Activated T-cell treated with anti-CD3 and anti-CD28 coated beads, Interleukin-2, amount 50 U/mL, for 4 hours (primary cell): ENCODE measurements around the gene P3H1. TPM values are rescaled to one million over a fixed set of nuclear protein-coding genes. Genes with fewer than 3 reads are reported as not detected.
"Not testable (repeated sequence)": the region's sequence is repeated elsewhere in the genome, so short reads cannot be mapped to it uniquely, and the experiment has no call there.

ENCODE experiments used
- ATAC-seq, 2 donors: fragments of 200-7000 bp; cut with Tn5 transposase; one replicate each; pipeline ENCODE4 v1.10.0; 2021
- DNase-seq: peaks from one replicate; pipeline ENCODE4 v3.0.0-alpha.2; 2020
- H3K27me3 Mint-ChIP-seq: one replicate; pipeline ENCODE4 v1.8.0; 2021; ENCODE audit warnings: low read depth, mixed read lengths
- H3K36me3 Mint-ChIP-seq: one replicate; pipeline ENCODE4 v1.8.0; 2022; ENCODE audit warnings: mixed read lengths; ENCODE audit not compliant: insufficient read depth
- H3K4me1 Mint-ChIP-seq: one replicate; pipeline ENCODE4 v1.8.0; 2021; ENCODE audit warnings: low read depth, mixed read lengths
- H3K4me3 Mint-ChIP-seq: one replicate; pipeline ENCODE4 v1.8.0; 2021; ENCODE audit warnings: mild to moderate bottlenecking, moderate library complexity, mixed read lengths
- H3K9me3 Mint-ChIP-seq: one replicate; pipeline ENCODE4 v1.8.0; 2021; ENCODE audit warnings: mixed read lengths
- total RNA-seq, 3 donors: library from RNA; stranded (reverse); gene quantifications; one replicate each; pipeline ENCODE4 v1.2.1, GENCODE V29; 2021

The P3H1 gene
- 10 to 100 TPM; 40.4 to 44.7 (median 41.6) TPM for total RNA-seq

DNA sequence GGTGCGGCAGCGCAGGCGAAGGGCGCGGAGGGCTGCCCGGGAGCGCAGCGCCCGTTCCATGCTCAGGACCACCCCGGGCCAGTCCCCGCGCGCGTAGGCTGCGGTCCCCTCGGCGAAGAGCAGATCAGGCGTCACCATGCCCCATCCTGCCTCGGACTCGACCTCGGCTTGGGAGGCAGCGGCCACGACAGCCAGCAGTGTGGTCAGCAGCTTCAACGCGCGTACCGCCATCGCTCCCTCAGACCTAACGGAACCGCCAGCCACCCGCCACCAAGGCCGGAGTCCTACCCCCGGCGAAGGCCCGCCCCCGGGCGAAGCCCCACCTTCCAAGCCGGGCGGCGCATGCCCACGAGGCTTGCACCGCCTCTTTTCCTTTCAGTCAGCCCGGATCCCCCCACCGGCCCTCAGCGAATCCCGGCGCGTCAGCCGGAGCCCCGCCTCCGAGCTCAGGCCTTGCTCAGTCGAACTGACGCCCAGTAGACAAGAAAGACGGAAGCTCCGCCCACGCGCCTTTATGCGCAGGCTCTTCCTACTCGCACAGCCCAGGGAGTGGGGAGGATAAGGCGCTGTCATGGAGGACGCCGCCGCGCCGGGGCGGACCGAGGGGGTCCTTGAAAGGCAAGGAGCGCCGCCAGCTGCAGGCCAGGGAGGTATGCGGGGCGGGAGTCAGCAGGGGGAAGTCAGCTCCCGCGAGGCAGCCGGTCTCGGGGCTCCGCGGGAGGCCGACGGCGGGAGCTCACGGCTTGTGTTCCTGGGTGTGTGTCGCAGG lies at the start of gene P3H1, which contains the start of gene C1orf50:
Gene P3H1 (minus strand): TSS at position 288 of the 769 bp plus-strand sequence. CDS start 57 bp downstream, at position 231.
Gene C1orf50 (plus strand): TSS at position 509 of the 769 bp plus-strand sequence. CDS start 63 bp downstream, at position 572.
- ATAC-seq (peak; percentile 90 to 92), DNase-seq (peak; percentile 99)
- H3K4me3 Mint-ChIP-seq, result no peak within 1 kb of the TSS
- H3K27me3 Mint-ChIP-seq, result no peaks in the 10 kb centered on the region
- H3K36me3 Mint-ChIP-seq, result peaks cover 8% of the 10 kb centered on the region
- no peaks in the 10 kb centered on the region for H3K9me3 Mint-ChIP-seq
- peaks cover 28% of the 10 kb centered on the region for H3K4me1 Mint-ChIP-seq

DNA sequence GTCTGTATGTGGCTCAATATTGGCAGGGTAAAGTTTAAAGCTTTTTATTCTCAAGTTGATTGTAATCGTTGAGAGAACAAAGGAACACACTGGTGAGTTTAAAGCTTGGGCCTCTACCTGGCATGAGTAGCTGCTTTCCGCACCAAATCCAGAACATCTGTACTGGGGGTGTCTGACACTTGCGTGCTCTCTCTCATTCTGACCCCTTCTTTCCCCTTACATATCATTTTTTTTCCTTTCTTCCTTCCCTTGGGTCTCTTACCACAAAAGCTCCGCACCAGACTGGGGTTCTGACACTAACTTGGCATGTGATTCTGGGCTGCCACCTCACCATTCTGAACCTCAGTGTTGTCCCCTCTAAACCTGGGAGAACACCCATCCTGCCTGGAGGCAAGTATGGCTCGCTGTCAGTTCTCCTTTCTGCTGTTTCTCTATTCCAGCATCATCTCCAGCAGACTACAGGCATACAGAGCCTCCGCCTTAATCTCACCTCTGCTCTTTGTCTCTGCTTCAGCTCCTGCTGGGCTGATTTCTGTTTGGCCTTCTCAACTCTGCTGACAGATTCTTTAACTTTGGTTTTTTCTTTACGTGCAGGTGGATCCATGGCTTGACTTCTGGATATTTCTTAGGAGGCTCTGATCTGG lies 49.2 kb upstream of the P3H1 start:
- no peak for ATAC-seq
- peaks cover 23% of the 10 kb centered on the region for H3K4me1 Mint-ChIP-seq
- DNase-seq, result no peak
- peaks cover 5% of the 10 kb centered on the region for H3K36me3 Mint-ChIP-seq
- no peaks in the 10 kb centered on the region for H3K9me3 Mint-ChIP-seq
- no peaks in the 10 kb centered on the region for H3K27me3 Mint-ChIP-seq
- H3K4me3 Mint-ChIP-seq, result peak overlapping the region; percentile 88

DNA sequence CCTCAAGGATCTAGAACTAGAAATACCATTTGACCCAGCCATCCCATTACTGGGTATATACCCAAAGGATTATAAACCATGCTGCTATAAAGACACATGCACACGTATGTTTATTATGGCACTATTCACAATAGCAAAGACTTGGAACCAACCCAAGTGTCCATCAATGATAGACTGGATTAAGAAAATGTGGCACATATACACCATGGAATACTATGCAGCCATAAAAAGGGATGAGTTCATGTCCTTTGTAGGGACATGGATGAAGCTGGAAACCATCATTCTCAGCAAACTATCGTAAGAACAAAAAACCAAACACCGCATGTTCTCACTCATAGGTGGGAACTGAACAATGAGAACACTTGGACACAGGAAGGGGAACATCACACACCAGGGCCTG lies 48.0 kb upstream of the P3H1 start:
- not testable (repeated sequence) for ATAC-seq, H3K9me3 Mint-ChIP-seq, H3K4me3 Mint-ChIP-seq, H3K36me3 Mint-ChIP-seq, DNase-seq, H3K27me3 Mint-ChIP-seq
- H3K4me1 Mint-ChIP-seq, result peaks cover 23% of the 10 kb centered on the region

DNA sequence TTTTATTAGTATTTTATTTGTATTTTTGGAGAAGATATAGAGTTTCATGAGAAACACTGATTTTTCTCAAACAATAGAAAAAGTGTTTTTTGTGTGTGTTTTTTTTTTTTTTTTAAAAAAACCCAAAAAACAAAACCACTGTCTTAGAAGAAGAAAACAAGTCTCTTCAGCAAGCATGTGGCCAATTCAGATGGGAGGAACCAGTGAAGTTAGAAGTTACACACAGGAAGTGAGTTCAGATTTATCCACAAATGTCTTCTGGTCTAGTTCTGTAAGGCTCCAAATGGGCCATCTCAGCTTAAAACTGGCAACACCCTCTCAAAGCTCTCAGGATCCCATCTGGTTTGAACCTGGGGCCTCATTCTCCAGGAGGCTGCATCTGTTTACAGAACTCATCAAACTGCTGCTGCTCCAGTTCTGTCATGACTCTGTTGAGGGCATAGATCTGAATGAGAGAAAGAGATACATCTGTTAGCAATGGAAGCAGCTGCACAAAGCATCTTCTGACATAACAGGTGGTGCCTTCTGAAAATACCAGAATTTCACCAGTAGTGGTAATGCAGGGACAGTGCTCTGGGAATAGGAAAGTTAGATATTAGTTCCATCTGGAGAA lies 40.3 kb upstream of the P3H1 start:
- no peak overlapping the region for H3K4me3 Mint-ChIP-seq
- peaks cover 14% of the 10 kb centered on the region for H3K36me3 Mint-ChIP-seq
- no peak for DNase-seq
- H3K9me3 Mint-ChIP-seq, result no peaks in the 10 kb centered on the region
- no peaks in the 10 kb centered on the region for H3K27me3 Mint-ChIP-seq
- H3K4me1 Mint-ChIP-seq, result peaks cover 8% of the 10 kb centered on the region
- no peak for ATAC-seq

- ATAC-seq, result no peak
- H3K4me1 Mint-ChIP-seq, result peaks cover 8% of the 10 kb centered on the region
- no peak for DNase-seq
- H3K4me3 Mint-ChIP-seq, result no peak overlapping the region
- no peaks in the 10 kb centered on the region for H3K27me3 Mint-ChIP-seq
- no peaks in the 10 kb centered on the region for H3K9me3 Mint-ChIP-seq
- H3K36me3 Mint-ChIP-seq, result peaks cover 14% of the 10 kb centered on the region
Measured at GRCh38 chr1:42806593-42806992, 39.8 kb upstream of the P3H1 start.

DNA sequence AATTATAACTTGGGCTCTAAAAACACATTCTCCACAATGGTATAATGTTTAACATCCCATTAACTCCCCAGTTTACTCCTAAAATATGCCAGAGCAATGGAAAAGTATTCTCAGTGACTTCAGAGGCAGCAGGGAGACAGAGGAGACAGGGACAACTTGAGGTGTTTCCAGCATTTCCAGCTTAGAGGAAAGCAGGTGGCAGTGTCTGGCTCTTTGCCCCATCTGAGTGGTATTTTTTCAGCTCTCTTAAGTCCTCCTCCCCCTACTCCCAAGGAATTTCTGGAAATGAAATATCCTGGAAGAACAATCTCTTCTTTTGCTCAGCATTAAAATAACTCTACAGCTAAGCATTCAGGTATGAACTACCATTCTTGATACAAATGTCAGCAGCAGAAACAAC lies 39.3 kb upstream of the P3H1 start:
- no peak for ATAC-seq
- Mint-ChIP-seq H3K9me3 (no peaks in the 10 kb centered on the region), H3K4me3 (no peak overlapping the region), H3K36me3 (peaks cover 12% of the 10 kb centered on the region), H3K4me1 (peaks cover 8% of the 10 kb centered on the region), H3K27me3 (peaks cover under 1% of the 10 kb centered on the region)
- no peak for DNase-seq

GRCh38 chr1:42801832-42802473 lies 35.1 kb upstream of the P3H1 start:
- H3K4me1 Mint-ChIP-seq, result peaks cover under 1% of the 10 kb centered on the region
- ATAC-seq, result no peak
- H3K27me3 Mint-ChIP-seq, result peaks cover 2% of the 10 kb centered on the region
- peaks cover 9% of the 10 kb centered on the region for H3K36me3 Mint-ChIP-seq
- H3K4me3 Mint-ChIP-seq, result no peak overlapping the region
- no peaks in the 10 kb centered on the region for H3K9me3 Mint-ChIP-seq
- DNase-seq, result no peak

DNA sequence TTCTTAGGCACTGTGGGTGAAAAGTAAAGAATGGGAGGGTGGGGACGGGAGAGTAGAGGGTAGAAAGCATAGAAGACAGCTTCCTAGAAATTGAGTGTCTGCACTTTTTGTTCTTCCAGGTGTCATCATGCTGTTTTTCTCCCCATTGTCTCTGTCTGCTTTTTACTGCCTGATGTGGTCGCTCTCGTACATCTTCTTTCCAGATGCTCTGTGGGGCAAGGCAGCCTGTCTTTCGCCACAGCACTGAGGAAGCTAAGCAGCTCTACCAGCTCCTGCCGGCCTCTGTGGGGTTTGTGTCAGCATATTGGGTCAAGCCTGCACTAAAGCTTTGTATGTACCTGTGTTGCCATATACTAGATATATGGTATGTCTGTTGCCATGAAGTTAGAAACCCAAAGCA lies 31.2 kb upstream of the P3H1 start:
- Mint-ChIP-seq H3K4me3 (no peak overlapping the region), H3K36me3 (no peaks in the 10 kb centered on the region), H3K9me3 (no peaks in the 10 kb centered on the region), H3K27me3 (peaks cover 2% of the 10 kb centered on the region), H3K4me1 (no peaks in the 10 kb centered on the region)
- DNase-seq (no peak), ATAC-seq (no peak)

DNA sequence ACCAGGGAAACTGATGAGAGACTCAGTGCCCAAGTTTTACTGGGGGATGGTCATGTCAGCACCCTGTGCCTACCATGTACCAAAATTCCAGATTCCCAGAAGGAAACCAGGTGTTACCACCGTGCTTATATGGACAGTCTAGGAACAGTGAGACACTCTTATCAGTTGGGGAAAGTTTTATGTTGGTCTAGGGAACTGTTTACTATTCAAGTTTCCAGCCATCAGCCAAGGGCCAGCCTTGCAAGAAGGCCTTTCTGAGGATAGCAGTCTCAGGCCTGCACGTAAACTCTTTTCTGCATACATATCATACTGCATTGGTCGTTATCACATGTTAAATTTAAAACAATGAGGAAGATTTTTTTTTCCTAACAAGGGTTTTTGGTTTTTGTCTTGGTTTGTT lies 30.6 kb upstream of the P3H1 start:
- Mint-ChIP-seq H3K4me1 (no peaks in the 10 kb centered on the region), H3K9me3 (no peaks in the 10 kb centered on the region), H3K36me3 (no peaks in the 10 kb centered on the region), H3K4me3 (no peak overlapping the region), H3K27me3 (peaks cover 2% of the 10 kb centered on the region)
- ATAC-seq (no peak), DNase-seq (no peak)

DNA sequence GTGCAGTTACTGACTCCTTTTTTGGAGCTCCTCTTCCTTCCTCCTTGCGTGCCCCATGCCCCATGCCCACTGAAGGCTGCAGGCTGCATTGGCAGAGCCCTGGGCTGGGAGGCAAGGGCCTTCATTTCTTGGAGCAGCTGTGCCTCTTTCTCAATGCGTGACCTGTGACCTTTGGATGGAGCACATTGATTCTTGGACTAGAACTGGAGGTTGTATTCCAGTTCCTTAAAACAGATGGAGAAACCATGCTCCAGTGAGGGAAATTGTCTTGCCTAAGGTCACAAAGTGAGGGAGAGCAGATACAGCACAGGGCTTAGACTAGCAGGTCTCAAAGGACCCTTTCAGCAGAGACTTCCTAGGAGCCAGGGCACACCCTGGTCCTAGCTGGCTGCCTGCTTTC lies 27.0 kb upstream of the P3H1 start:
- Mint-ChIP-seq H3K9me3 (no peaks in the 10 kb centered on the region), H3K4me3 (no peak overlapping the region)

DNA sequence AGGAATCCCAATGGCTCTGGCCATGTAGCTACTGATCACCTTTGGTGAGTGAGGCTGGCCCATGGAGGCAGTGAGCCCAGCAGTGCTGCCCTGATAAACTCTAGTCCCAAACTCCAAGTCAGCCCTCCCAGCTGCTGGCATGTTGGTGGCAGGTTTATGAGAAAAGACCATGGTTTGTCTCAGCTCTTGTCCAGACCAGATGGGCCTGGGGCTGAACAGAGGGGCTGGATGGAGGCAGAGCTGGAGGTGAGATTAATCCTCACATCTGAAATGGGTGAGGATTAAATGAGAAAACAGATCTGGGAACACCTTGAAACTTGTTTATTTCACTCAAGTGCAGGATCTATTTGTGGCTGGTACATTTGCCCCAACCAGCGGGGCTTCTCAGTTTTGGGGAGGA lies 21.2 kb upstream of the P3H1 start:
- DNase-seq, result no peak
- H3K9me3 Mint-ChIP-seq, result no peaks in the 10 kb centered on the region

More for the DNA sequence above, 27.0 kb upstream of the P3H1 start:
- Mint-ChIP-seq H3K36me3 (no peaks in the 10 kb centered on the region), H3K4me1 (no peaks in the 10 kb centered on the region), H3K27me3 (no peaks in the 10 kb centered on the region)
- ATAC-seq, result no peak
- no peak for DNase-seq

DNA sequence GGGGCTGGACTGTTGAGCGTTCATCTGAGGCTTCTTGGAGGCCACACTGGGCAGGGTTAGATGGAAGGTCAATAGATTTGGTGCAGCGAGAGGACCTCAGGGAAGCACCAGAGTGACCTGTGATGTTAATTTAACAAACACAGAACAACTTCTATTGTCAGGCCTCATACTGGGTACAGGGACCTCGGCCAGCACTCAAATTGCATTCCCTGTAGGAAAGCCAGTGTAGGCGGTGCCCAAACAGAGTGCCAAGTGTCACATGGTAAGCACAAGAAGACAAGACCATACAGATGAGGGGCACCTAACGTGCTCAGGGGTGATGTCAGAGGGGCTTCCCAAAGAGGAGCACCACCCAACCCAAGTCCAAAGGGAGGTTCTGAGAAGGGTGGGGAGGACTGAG lies 19.3 kb upstream of the P3H1 start:
- no peaks in the 10 kb centered on the region for H3K9me3 Mint-ChIP-seq
- DNase-seq (no peak), ATAC-seq (no peak)
- peaks cover 15% of the 10 kb centered on the region for H3K4me1 Mint-ChIP-seq
- H3K36me3 Mint-ChIP-seq, result peaks cover 8% of the 10 kb centered on the region
- H3K27me3 Mint-ChIP-seq, result no peaks in the 10 kb centered on the region
- peak overlapping the region; percentile 72 for H3K4me3 Mint-ChIP-seq

More for the DNA sequence above, 21.2 kb upstream of the P3H1 start:
- ATAC-seq, result no peak
- H3K36me3 Mint-ChIP-seq, result peaks cover 2% of the 10 kb centered on the region
- H3K4me1 Mint-ChIP-seq, result peaks cover 15% of the 10 kb centered on the region
- no peak overlapping the region for H3K4me3 Mint-ChIP-seq
- no peaks in the 10 kb centered on the region for H3K27me3 Mint-ChIP-seq

DNA sequence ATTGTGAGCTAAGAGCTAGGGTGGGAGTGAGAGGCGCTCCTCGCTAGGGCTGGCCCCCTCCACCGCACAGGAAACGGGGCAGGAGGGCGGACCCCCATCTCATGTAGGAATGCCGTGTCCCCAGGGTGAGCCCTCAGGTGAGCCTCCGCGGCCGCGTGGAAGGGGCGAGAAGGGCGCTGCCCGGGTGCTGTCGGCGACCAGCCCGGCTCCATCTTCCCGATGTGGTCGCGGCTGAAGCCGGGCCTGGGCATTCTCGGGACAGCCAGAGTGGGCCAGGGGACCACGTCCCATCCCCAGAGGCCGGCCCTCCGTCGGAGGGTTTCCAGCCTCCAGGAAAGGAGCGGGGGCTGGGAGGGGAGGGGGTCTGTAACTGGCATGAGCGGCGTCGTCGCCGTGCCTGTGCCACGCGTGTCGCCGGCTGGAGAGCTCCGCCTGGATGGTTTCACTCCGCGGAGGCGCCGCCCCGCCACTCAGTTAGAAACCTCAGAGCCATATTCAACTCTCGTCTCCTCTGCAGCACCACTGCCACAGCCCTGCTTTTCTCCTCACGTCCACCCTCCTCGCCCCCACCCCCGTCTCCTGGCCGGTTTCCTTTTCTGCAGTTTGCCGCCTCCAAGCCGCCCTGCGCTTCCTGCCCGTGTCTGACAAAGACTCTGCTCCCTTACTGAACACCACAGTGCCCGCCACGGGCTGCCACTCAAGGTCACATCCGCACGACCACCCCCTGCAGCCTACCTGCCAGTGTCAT lies 18.3 kb upstream of the P3H1 start, which contains the start of gene TMEM269:
Gene TMEM269 (plus strand): TSS at position 46 of the 748 bp plus-strand sequence. CDS start 4,903 bp downstream, outside the sequence.
- Mint-ChIP-seq H3K4me1 (peaks cover 15% of the 10 kb centered on the region), H3K4me3 (peak within 1 kb of the TSS; percentile 72), H3K36me3 (peaks cover 14% of the 10 kb centered on the region), H3K9me3 (no peaks in the 10 kb centered on the region), H3K27me3 (no peaks in the 10 kb centered on the region)
- peak; percentile 77 to 89 for ATAC-seq
- DNase-seq, result peak; percentile 28
